Glomerular visceral epithelial cell (primary cell): Measurements from ENCODE around the gene NAGPA.

Source experiments
- DNase-seq: peaks from one replicate; pipeline ENCODE4 v3.0.0-alpha.2; 2016; ENCODE audit errors: extremely low spot score

The NAGPA gene

DNA sequence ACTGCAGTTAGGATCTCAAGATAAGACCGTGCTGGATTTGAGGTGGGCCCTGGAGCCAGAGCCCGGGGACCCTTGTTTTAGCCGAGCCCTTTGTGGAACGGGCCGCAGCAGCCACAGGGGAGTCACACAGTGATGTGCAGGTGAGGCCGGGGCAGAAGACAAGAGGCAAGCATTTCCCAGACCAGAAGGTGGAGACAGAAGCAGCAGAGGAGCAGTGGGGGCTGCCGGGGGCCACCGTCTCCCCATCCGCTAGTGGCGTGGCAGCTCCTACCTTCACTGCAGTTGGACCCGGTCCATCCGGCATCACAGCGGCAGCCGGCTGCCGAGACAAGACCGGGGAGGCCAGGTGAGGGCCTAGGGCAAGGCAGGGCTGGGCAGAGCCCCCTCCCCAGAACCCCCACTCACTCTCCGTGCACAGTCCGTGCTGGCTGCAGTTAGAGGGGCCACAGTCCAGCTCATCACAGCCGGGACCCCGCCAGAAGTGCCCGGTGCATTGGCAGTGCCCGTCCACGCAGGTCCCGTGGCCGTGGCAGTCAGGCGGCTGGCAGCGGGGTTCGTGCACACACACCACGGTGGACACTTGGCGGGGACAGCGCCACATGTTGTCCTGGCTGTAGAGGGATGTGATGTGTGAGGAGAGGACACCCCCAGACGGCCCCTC, 6.0 kb downstream of the NAGPA start:
- no peak for DNase-seq

DNA sequence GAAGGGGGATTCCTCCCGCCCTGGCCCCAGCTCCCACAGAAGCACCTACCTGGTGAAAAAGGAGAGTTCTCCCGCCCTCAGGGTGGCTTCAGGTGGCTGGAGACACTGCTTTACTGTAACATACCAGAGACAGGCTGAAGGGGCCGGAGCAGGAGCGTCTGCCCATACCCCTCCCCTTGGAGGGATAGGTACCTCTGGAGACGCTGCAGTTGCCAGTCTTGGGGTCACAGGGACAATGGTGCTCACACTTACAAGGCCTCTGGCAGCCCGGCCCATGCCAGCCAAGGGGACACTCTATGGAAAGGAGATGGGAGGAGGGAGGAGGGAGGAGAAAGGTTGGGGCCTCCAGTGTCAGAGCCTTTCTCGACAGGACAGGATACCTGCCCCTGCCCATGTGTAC, 6.6 kb downstream of the NAGPA start:
- no peak for DNase-seq

DNA sequence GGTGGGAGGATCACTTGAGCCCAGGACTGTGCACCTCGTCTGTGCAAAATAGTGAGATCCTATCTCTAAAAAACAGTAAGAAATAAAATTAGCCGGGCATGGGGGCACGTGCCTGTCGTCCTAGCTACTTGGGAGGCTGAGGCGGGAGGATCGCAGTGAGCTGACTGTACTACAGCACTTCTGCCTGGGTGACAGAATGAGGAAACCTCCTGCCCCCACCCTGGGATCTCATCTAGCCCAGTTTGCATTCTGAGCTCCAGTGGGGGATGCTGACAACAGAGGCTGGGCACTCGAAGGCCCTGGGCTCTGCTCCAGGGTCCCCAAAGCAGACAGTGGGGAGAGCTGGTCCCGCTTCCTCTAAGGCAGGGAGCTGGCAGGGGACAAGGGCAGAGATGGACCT, 7.1 kb downstream of the NAGPA start:
- DNase-seq: no peak

DNA sequence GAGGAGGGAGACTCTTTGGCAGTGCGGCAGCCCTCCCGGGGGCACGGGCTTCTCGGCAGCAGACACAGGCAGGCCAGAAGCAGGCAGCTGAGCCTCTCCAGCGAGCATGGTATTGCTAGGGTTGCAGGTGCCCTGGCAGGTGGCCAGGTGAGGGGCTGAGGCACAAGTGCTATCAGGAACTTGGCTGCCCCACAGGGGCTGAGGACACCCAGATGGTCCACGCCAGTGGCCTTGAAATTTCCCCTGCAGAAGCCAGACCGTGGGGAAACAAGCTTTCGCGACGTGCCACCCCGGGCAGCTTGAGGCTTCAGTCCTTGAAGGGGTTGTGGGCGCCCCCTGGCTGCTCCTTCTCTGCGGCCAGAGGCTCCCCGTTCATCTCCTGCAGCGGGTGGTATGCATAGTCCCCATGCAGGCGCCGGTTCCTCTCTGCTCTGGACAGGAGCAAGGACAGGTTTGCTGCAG, 8.5 kb downstream of the NAGPA start:
- no peak for DNase-seq

DNA sequence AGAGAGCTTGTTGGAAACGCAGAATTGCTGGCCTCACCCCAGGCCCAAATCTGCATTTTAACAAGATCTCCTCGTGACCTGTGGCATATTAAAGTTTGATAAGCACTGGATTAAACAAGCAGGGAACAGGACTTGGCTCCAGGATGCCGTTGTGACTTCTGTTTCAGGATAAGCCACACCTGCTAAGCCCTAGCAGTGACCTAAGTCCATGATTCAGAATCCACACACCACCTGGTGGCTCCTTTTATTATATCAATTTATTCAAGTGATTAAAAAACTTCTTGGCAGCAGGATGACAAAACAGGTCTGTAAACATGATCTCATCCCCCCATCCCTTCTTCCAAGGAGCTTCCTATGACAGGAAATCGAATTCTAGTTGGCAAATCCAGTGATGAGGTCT, 9.1 kb downstream of the NAGPA start:
- peak; percentile 28 for DNase-seq

DNA sequence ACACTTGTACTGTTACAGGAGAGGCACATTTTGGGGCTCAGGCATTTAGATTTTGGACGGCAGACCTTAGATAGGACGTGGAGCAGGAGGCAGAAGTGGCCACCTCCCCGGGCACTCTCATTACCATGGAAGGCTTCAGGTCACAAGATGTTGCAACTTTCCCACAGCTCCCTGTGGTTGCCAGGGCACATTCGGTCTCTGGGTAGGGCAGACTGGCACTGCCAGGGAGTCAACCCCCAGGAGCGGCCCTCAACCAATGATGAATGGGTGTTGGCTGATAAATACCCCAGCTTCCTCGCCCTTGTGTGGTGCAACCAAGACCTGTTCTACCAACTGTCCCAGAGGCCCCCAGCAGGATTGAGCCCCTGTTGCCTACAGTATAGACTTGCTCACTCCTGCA, 11.2 kb downstream of the NAGPA start:
- DNase-seq: no peak

DNA sequence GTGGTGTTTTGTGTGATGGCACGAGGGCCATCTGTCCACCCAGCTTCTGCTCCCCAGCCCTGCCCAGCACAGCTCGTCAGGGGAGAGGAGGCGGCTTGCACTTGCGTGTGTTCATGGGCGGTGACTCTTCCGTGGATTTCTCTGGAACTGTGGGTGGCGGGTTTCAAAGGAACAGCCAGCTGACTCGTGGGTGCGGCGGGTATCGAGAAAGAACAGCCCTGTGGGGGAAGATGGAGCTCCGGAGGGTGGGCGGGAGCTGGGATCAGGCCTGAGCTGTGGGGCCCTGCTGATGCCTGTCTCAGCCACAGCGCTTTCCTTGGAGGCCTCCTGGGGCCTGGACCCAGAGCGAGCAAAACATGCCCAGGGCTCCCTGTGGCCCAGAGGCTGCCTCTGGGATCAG, 13.2 kb downstream of the NAGPA start:
- DNase-seq: no peak

DNA sequence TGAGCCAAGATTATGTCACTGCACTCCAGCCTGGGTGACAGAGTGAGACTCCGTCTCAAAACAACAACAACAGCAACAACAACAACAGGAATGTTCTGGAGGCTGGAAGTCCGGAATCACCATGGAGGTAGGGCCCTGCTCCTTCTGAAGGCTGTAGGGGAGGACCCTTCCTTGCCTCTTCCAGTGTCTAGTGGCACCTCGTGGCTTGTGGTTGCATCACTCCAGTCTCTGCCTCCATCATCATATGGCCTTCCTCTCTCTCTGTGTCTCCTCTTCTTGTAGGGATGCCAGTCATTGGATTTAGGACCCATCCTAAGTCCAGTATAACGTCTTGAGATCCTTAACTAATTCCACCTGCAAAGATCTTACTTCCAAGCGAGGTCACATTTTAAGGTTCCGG, 14.0 kb downstream of the NAGPA start:
- DNase-seq: no peak

DNA sequence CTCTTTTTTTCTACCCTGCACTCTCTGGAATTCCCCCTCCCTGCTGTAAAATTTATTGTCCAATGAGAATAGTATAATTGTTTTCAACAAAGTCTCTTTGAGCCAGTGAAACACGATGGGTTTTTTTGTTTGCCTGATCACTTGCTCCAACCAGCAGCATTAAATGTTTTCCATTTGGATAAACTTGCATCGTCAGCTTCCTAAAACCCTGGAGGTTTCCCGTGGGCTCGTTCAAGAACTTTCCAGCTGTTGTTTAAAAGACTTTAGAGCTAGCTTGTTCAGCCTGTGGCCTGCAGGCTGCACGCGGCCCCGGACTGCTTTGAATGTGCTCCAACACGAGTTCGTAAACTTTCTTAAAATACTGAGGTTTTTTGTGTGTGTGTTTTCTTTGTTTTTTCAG, 14.9 kb downstream of the NAGPA start:
- no peak for DNase-seq

DNA sequence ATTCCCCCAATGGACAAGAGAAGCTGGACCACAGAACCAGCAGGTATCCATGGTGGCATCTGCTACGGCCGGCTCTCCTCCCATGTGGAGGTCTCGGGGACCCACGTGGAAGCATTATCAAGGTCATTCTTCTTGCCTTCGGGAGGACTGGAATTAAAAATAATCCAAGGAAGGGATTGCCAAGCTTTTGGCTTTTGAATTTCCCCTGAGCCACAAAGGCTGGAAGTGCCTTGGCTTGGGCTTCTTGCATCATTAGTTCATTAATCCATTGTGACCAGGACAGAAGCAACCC, 16.1 kb downstream of the NAGPA start:
- no peak for DNase-seq

DNA sequence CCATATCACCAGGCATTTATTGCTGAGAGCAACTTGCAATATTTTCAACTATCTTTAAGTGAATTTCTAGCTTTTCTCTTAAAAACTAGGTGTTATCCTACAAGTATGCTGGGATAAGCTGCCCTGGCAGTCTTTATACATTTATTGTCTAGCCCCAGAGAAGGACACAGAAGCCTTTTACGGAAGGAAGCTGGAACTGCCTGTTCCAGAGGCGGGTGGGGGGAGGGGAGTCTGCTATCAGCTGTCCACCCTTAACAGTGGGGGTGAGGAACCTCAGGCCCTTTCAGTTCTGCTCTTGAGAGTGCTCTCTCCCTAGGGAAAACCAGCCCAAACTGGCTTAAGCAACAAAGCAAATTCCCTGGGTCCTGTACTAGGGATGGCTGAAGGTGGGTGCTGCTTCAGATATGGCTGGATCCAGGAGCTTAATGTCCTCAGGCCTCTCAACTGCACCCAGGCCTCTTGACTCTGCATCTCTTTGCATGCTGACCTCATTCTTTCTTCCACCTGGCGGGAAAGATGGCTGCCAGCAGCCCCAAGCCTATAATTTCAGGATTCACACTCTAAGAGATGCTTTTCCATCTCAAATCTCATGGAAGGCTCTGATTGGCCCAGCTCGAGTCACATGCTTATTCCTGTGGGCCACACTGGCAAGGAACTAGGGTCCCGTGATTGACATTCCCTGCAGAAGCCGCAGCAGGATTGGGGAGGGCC, 16.6 kb downstream of the NAGPA start:
- DNase-seq: no peak

DNA sequence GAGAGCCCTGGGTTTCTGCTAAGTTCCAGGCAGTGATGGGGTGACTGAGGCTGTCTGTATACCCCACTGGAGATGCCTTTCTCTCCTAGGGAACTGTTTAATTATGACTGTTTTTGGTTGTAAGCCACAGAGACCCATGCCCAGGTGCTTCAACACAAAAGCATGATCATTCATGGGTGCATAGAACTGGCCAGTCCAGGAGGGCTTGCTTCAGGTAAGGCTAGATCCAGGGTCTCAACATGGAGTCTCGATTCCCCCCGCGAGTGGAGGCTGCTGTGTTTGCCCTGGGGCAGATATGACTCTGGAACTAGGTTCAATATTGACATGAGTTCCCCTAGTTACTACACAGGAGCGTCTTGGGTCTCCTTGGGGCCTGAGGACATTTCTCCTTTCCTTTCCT, 17.8 kb downstream of the NAGPA start:
- no peak for DNase-seq

DNA sequence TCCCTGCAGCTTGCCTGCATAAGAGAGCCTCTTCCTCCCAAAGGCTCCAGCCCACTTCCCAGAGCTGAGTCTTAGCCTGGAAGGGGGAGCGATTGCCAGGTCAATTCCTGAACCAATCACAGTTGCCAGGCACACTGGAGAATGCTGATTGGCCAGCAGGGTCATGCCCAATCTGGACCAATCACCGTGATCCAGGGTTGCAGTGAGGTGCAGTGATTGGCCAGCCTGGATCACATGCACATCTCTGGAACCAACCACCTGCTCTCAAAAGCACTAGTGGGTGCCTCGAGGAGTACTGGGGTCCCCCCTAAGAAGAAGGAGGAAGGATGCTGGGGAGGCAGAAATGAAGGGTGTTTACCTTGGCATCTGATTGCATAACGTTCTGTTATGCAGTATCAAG, 18.4 kb downstream of the NAGPA start:
- no peak for DNase-seq

DNA sequence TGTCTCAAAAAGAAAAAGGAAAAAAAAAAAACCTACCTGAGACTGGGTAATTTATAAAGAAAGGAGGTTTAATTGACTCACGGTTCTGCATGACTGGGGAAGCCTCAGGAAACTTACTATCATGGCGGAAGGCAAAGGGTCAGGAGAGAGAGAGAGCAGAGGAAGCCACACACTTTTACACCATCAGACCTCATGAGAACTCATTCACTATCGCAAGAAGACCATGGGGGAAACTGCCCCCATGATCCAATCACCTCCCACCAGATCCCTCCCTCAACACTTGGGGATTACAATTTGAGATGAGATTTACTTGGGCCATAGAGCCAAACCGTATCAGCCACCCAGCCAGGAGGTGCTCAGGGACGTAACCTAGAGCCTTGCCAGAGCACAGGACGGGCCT, 20.8 kb downstream of the NAGPA start:
- no peak for DNase-seq

DNA sequence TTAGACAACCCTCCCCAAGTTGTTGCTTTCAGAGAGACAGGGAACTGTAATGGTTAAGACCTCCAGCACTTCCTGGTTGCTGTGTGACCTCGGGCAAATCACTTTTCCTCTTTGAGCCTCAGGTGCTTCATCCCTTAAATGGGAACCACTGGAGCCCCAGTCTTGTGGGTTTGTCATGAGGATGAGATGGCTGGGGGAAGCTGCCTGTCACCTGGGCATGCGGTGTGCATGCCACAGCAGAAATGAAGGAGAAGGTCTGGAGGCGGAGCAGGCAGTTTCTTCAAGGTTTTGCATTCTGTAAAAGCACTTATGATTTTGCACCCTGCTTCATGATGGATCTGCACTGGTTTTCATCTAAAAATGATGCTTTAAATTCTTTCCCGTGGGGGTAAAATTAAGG, 22.1 kb downstream of the NAGPA start:
- no peak for DNase-seq

DNA sequence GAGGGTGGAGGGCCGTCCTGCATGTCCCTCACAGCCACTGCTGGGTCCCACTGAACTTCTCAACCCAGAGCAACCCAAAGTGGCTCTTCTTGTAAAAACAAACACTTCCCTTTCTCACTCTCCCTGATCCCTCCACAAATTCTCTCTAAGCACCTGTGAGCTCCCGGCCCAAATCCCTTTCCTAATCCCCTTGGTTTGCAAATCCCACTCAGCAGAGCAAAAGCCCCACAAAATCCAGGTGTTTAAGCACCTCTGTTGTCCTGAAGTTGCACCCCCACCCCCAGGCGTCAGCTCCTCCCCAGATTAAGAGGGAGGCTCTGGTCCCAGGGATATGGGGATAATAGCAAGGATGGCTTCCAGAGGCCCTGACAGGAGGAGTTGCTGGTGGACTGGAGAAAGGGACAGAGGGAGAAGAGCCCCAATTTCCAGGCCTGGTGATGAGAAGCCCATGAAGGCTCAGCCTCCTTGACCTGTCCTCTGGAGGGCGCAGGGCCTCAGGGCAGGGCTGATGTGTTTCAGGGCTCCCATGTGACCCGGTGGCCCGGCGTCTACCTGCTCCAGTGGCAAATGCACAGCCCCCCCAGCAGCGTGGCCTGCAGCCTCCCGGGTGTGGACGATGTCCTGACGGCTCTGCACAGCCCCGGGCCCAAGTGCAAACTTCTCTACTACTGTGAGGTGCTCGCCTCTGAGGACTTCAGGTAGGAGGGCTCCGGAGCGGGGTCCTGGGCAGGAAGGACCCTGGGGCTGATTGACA, 23.0 kb downstream of the NAGPA start:
- no peak for DNase-seq

DNA sequence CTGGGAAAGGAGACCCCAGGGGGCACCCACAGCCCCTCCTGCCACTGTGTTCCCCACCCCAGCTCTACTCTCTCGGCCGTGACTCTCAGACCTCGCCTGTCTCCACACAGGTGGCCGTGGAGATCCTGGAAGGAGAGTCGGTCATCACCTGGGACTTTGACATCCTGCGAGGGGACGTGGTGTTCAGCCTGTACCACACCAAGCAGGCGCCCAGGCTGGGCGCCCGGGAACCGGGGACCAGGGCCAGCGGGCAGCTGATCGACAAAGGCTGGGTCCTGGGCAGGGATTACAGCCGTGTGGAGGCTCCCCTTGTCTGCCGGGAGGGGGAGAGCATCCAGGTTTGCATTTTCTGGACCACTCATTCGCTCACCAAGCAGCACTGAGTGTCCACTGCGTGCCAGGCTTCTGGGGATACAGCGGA, 25.4 kb downstream of the NAGPA start:
- DNase-seq: no peak

DNA sequence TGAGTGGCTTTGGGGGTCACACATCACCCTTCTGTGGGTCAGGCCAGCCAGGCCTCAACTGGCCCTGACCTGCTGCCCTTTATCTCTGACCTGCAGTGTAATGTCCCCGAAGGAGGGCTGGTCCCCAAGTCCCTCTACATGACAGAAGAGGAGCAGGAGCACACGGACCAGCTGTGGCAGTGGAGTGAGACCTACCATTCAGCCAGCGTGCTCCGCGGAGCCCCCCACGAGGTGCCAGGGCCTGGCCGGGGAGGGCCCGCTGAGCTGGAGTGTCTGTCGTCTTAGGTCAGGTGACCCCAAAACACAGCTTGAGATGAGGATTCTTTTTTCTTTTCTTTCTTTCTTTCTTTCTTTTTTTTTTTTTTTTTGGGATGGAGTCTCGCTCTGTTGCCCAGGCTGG, 26.5 kb downstream of the NAGPA start:
- DNase-seq: no peak

DNA sequence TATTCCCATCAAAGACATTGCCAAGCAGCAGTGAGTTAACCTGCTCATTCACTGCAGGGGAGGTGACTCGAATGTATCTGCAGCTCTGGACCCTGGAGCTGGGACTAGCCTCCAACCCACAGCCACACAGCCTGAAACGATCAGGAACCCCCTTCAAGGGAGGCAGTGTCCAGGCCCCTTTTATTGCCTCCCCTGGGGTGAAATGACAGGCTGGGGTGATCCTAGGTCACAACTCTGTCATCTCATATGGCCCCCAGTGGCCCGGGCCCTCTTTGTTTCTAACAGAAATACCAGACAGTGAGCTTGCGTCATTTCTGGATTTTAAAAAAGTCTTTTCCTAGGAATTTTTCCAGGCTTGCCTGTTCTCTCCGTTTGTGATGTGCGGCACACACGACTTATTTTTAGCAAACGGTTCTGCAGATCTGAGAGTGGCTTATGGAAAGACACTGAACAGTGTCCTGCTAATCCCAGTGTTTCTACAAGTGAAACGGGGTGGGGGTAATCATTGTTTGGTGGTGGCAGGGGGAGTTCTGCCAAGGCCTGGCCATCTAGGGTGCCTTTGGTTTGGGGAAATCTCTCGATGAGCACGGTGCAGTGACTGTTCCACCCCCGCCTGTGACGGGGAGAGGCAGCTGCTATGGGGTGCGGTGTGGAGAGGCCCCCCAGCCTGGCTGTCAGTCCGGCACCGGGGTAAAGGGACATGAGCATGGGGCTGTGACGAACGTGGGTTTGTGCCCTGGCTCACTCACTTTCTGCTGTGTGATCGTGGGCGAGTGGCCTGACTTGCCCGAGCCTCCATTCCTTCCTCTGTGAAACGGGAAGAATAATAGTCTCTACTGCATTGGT, 27.2 kb downstream of the NAGPA start:
- DNase-seq: no peak

DNA sequence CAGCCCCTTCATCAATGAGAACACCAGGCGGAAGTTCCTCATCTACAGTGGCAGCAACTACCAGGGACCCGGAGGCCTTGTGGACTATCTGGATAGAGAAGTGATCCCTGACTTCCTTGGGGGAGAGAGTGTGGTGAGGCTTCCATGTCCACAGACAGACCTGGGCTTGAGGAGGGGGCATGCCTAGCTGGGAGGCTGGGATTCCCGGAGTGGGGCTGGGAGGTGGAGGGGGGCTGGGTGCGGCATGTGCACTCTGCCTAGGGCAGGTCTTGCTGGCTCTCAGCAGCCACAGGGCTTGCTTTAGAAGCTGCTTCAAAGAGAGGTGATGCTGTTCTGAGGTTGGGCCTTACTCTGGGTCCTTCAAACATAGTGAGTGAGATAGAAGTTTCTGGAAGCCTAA, 27.8 kb downstream of the NAGPA start:
- DNase-seq: no peak

DNA sequence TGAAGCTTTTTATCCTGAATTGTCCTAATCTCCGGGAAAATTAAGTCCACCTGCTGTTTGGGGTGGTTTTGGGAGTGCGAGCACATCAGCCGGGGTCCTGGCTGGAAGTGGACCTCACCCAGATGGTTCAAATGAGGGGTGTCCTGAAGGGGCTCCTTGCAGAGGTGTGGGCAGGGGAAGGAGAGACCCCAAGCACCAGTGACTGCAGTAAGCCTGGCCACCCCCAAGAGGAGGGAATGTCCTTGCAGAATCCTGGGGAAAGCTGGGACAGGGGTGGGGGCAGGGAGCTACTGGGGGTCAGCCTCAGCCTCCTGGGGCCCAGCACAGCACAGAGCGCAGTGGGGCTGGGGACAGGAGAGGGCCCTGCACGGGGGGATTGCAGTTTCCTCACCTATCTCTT, 29.4 kb downstream of the NAGPA start:
- no peak for DNase-seq

DNA sequence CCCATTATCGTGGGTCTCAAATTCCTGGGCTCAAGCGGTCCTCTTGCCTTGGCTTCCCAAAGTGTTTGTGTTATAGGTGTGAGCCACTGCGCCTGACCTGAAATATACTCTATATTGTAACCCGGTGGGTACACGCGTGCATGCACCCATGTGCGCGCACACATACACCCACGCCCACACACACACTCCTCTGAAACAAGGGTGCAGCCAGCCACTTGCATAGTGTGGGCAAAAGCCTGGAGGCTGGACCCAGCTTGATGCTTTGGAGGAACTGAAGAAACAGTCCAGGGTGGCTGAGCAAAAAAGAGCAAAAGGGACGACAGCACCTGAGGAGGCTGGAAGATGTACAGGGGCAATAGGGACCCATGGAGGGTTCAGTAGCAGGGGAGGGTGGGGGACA, 29.9 kb downstream of the NAGPA start:
- DNase-seq: no peak
